ENCODE results near the gene FGR. TPM values are rescaled to one million over a fixed set of nuclear protein-coding genes. Genes with fewer than 3 reads are reported as not detected.

Gene FGR
- total RNA-seq, 4 donors from 2014 or later, result 4.3 to 9.8 (median 5.2) TPM

GRCh38 chr1:27581823-27582243 lies 53.2 kb downstream of the FGR start:
- intact Hi-C loops (cut with DNase I; ENCODE audit: low total_unique reads), result no loop called here
- H3K4me3 ChIP-seq (ENCODE audit: low read depth, poor library complexity, severe bottlenecking), result no peak overlapping the region
- DNase-seq (ENCODE audit: low spot score in 2 of 2), result no peak
- peak in 1 of 3 donors; percentile 10 for TF ChIP-seq CTCF (IDR thresholded peaks at IDR 0.05)
- TF ChIP-seq POLR2A (IDR thresholded peaks at IDR 0.05), result no peak
- 71 to 74% methylated on average over 6 of the region's 6 CpGs for WGBS, 2 donors

GRCh38 chr1:27577504-27578188 lies 57.3 kb downstream of the FGR start:
- intact Hi-C loops (cut with DNase I; ENCODE audit: low total_unique reads), result no loop called here
- 39 to 45% methylated on average over 2 to 4 of the region's 4 CpGs for WGBS, 2 donors
- TF ChIP-seq POLR2A (IDR thresholded peaks at IDR 0.05), result no peak
- no peak for TF ChIP-seq CTCF (IDR thresholded peaks at IDR 0.05)
- H3K4me3 ChIP-seq (ENCODE audit: low read depth, poor library complexity, severe bottlenecking), result no peak overlapping the region
- no peak for DNase-seq (ENCODE audit: low spot score in 2 of 2)

GRCh38 chr1:27576806-27577227 lies 58.2 kb downstream of the FGR start:
- intact Hi-C loops (cut with DNase I; ENCODE audit: low total_unique reads), result no loop called here
- no peak overlapping the region for H3K4me3 ChIP-seq (ENCODE audit: low read depth, poor library complexity, severe bottlenecking)
- no peak for DNase-seq (ENCODE audit: low spot score in 2 of 2)
- TF ChIP-seq POLR2A (IDR thresholded peaks at IDR 0.05) (no peak), CTCF (IDR thresholded peaks at IDR 0.05) (no peak)
- WGBS, 2 donors, result 37 to 46% methylated on average over 7 of the region's 7 CpGs

GRCh38 chr1:27575840-27576331 lies 59.1 kb downstream of the FGR start:
- H3K4me3 ChIP-seq (ENCODE audit: low read depth, poor library complexity, severe bottlenecking), result no peak overlapping the region
- 4 to 17% methylated on average over 16 to 40 of the region's 44 CpGs for WGBS, 2 donors
- DNase-seq (ENCODE audit: low spot score in 2 of 2), result no peak
- TF ChIP-seq CTCF (IDR thresholded peaks at IDR 0.05) (no peak), POLR2A (IDR thresholded peaks at IDR 0.05) (no peak)
- intact Hi-C loops (cut with DNase I; ENCODE audit: low total_unique reads), result no loop called here

- intact Hi-C loops (cut with DNase I; ENCODE audit: low total_unique reads), result no loop called here
- DNase-seq (ENCODE audit: low spot score in 2 of 2), result no peak
- no peak overlapping the region for H3K4me3 ChIP-seq (ENCODE audit: low read depth, poor library complexity, severe bottlenecking)
- WGBS, 2 donors, result 9 to 22% methylated on average over 23 to 82 of the region's 83 CpGs
- TF ChIP-seq POLR2A (IDR thresholded peaks at IDR 0.05), result no peak
- no peak for TF ChIP-seq CTCF (IDR thresholded peaks at IDR 0.05)
These were observed 59.8 kb downstream of the FGR start for GRCh38 chr1:27574871-27575831.

Measured in lower leg skin (tissue), 4 donors.